PC-3 (cell line): ENCODE data around the gene GPX6. TPM values are rescaled to one million over a fixed set of nuclear protein-coding genes. Genes with fewer than 3 reads are reported as not detected.

Experiments used
- ATAC-seq: fragments of 200-7000 bp; cut with Tn5 transposase; 2 replicates; pipeline ENCODE4 v1.9.1; 2020; ENCODE audit warnings: mild to moderate bottlenecking, moderate library complexity
- BruUV-seq: library from RNA; stranded (reverse); fragments of 400-500 nt; replicated peaks from 2 replicates; lab custom pipeline; 2021; lab: Mats Ljungman, UMichigan
- CTCF ChIA-PET: fragments of 300-600 bp; sonication (Branson Sonifier 250); formaldehyde crosslinking; loops from one replicate; lab custom pipeline; 2022; ENCODE audit warnings: antibody characterized with exemption; lab: Charles Lee
- POLR2A ChIA-PET: fragments of 300-600 bp; sonication (Branson Sonifier 250); formaldehyde crosslinking; loops from one replicate; lab custom pipeline; 2022; ENCODE audit warnings: antibody characterized with exemption; ENCODE audit not compliant: unreplicated experiment; lab: Charles Lee
- DNase-seq: peaks from one replicate; pipeline ENCODE4 v3.0.0-alpha.2; 2015
- H2AFZ ChIP-seq: fragments of 300-600 bp; sonication (generic); 2 replicates; pipeline ENCODE4 v1.6.0; 2016; ENCODE audit warnings: antibody characterized with exemption, low read length
- H3F3A ChIP-seq: fragments of 300-600 bp; sonication (generic); one replicate; pipeline ENCODE4 v1.6.0; 2017; ENCODE audit warnings: antibody characterized with exemption, low read length, control low read depth, mild to moderate bottlenecking; ENCODE audit not compliant: unreplicated experiment
- H3K27ac ChIP-seq: fragments of 300-600 bp; sonication (generic); 2 replicates; pipeline ENCODE4 v1.5.1; 2016; ENCODE audit warnings: mild to moderate bottlenecking, low read length
- H3K27me3 ChIP-seq: fragments of 300-600 bp; sonication (generic); 2 replicates; pipeline ENCODE4 v1.6.1; 2016; ENCODE audit warnings: low read length, mixed read lengths
- H3K36me3 ChIP-seq: fragments of 300-600 bp; sonication (generic); 2 replicates; pipeline ENCODE4 v1.6.1; 2016; ENCODE audit warnings: low read depth, mixed run types, low read length, mixed read lengths
- H3K4me1 ChIP-seq: fragments of 300-600 bp; sonication (generic); 2 replicates; pipeline ENCODE4 v1.5.1; 2016; ENCODE audit warnings: low read length; ENCODE audit not compliant: insufficient read depth
- H3K4me2 ChIP-seq: fragments of 300-600 bp; sonication (generic); 2 replicates; pipeline ENCODE4 v1.6.0; 2016; ENCODE audit warnings: low read length
- H3K4me3 ChIP-seq: fragments of 300-600 bp; sonication (generic); 2 replicates; pipeline ENCODE4 v1.5.1; 2016; ENCODE audit warnings: mild to moderate bottlenecking, low read length, mixed read lengths
- H3K79me2 ChIP-seq: fragments of 300-600 bp; sonication (generic); 2 replicates; pipeline ENCODE4 v1.6.1; 2017; ENCODE audit warnings: low read length, mixed read lengths
- H3K9ac ChIP-seq: fragments of 300-600 bp; sonication (generic); 2 replicates; pipeline ENCODE4 v1.6.0; 2016; ENCODE audit warnings: mild to moderate bottlenecking, low read length
- H3K9me2 ChIP-seq: fragments of 300-600 bp; sonication (generic); replicated peaks from 2 replicates; pipeline ENCODE4 v1.6.1; 2016; ENCODE audit warnings: mixed run types, low read length, mixed read lengths
- H3K9me3 ChIP-seq: fragments of 300-600 bp; sonication (generic); 2 replicates; pipeline ENCODE4 v1.6.1; 2016; ENCODE audit warnings: low read length, mixed read lengths
- H4K20me1 ChIP-seq: fragments of 300-600 bp; sonication (generic); 2 replicates; pipeline ENCODE4 v1.6.1; 2016; ENCODE audit warnings: low read length, mixed read lengths
- EZH2 ChIP-seq: fragments of 300-600 bp; sonication (generic); IDR thresholded peaks from one replicate; pipeline ENCODE4 v1.6.1; 2017; ENCODE audit warnings: antibody characterized with exemption, mild to moderate bottlenecking, low read length; ENCODE audit not compliant: unreplicated experiment
- EZH2phosphoT487 ChIP-seq: fragments of 300-600 bp; sonication (generic); IDR thresholded peaks from 2 replicates; pipeline ENCODE4 v1.6.1; 2018; ENCODE audit warnings: mild to moderate bottlenecking, antibody characterized with exemption, low read length, borderline replicate concordance
- intact Hi-C: fragments of 100-400 bp; cut with micrococcal nuclease; formaldehyde crosslinking; loops from 2 replicates; pipeline ENCODE4 v1.9.0; 2023
- total RNA-seq: library from RNA; depleted of rRNA; stranded (reverse); fragments of >200 nt; gene quantifications from 2 replicates; pipeline ENCODE4 v1.2.3, GENCODE V29; 2014
- TF ChIP-seq, protein P1 (sequence below): fragments of 300-600 bp; sonication (generic); conservative IDR thresholded peaks from 2 replicates; pipeline ENCODE4 v1.5.1; 2017; ENCODE audit warnings: antibody characterized with exemption, low read depth, mild to moderate bottlenecking, low read length

Gene GPX6
- total RNA-seq, 1 experiment from 2014 or later, result not detected

DNA sequence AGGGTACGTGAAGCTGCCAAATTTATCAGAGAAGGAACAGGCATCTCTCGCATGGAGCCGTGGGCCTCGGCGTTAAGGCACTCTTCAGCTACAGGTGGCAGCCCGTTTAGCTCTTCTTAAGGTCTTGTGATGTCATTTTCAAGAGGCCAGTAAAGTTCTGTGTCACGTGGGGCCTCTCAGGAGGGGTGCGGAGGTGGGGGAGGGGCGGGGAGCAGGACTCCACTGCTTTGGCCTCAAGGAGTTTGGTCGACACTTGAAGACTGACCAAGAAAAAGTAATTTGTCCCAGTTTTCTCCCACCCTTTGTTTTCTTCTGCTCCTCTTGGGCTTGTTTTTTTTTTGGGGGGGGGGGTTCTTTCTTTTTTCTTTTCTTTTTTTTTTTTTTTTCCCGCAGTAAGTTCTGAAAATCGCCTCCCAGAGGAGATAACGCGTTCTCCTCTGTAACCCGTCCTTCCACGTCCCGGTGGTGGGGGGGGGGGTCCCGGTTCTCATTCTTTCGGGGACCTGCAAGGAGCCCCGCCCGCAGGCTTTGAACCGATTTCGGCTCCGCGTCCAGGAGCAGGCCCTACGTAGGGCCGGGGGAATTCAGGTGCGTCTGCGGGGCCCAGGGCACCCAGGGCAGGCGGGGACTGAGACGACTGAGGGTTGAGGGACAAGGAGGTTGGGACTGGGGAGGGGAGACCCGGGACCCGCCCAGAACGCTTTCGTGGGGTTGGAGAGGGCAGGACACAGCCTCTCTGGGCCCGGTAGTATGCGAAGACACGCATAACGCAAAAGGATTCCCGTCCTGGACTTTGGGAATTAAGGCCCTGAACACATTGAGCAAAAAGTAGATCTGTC, 26.0 kb downstream of the GPX6 start:
- no peak for DNase-seq
- POLR2A ChIA-PET, result interaction anchor here (0.7 kb wide), 1 partner anchor 348 kb away, joined by 22 read pairs; no protein-coding TSS in a partner anchor
- CTCF ChIA-PET, result no interaction called here

DNA sequence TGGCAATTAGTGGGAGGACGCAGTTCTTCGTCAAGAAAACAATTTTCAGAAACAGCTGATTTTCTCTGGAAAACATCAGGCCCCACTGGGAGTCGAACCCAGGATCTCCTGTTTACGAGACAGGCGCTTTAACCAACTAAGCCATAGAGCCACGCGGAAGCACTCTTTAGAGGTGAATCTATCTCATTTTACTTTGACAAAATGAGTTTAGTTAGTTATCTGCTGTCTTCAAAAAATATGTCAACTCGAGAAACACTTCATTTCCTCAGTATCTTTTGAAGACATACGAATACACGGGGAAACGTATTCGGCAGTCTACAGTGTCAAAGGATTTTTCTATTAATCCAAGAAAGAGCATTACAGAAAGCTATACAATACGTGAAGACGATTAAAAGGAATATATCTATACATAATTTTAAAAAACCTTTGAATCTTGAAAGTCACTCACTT, 26.7 kb downstream of the GPX6 start:
- H3K36me3 ChIP-seq, result no peaks in the 10 kb centered on the region
- H2AFZ ChIP-seq, result no peak overlapping the region
- H3K9me3 ChIP-seq, result no peaks in the 10 kb centered on the region
- no peaks in the 10 kb centered on the region for H4K20me1 ChIP-seq
- peak; percentile 69 for DNase-seq
- no peaks in the 10 kb centered on the region for H3K9me2 ChIP-seq
- BruUV-seq, result no TSS peak
- TF ChIP-seq, protein P1, sequence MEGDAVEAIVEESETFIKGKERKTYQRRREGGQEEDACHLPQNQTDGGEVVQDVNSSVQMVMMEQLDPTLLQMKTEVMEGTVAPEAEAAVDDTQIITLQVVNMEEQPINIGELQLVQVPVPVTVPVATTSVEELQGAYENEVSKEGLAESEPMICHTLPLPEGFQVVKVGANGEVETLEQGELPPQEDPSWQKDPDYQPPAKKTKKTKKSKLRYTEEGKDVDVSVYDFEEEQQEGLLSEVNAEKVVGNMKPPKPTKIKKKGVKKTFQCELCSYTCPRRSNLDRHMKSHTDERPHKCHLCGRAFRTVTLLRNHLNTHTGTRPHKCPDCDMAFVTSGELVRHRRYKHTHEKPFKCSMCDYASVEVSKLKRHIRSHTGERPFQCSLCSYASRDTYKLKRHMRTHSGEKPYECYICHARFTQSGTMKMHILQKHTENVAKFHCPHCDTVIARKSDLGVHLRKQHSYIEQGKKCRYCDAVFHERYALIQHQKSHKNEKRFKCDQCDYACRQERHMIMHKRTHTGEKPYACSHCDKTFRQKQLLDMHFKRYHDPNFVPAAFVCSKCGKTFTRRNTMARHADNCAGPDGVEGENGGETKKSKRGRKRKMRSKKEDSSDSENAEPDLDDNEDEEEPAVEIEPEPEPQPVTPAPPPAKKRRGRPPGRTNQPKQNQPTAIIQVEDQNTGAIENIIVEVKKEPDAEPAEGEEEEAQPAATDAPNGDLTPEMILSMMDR, result no peak
- TF ChIP-seq EZH2 (no peak), EZH2phosphoT487 (no peak)
- no peak overlapping the region for H3K9ac ChIP-seq
- H3K4me2 ChIP-seq, result no peak overlapping the region
- ChIA-PET CTCF (no interaction called here), POLR2A (interaction anchor here (0.7 kb wide), 1 partner anchor 348 kb away, joined by 22 read pairs; no protein-coding TSS in a partner anchor)
- no peaks in the 10 kb centered on the region for H3K27me3 ChIP-seq
- H3K27ac ChIP-seq, result no peak overlapping the region
- no peak overlapping the region for H3K4me3 ChIP-seq
- no peaks in the 10 kb centered on the region for H3F3A ChIP-seq
- intact Hi-C loops, result no loop called here
- H3K79me2 ChIP-seq, result no peaks in the 10 kb centered on the region
- H3K4me1 ChIP-seq, result peaks cover 13% of the 10 kb centered on the region
- no peak for ATAC-seq

More for the DNA sequence above, 26.0 kb downstream of the GPX6 start:
- ATAC-seq, result no peak
- Histone ChIP-seq H3K9me2 (no peaks in the 10 kb centered on the region), H3K4me2 (no peak overlapping the region), H3F3A (no peaks in the 10 kb centered on the region), H3K9me3 (no peaks in the 10 kb centered on the region), H4K20me1 (no peaks in the 10 kb centered on the region), H3K36me3 (no peaks in the 10 kb centered on the region), H3K27ac (no peak overlapping the region), H2AFZ (no peak overlapping the region), H3K27me3 (no peaks in the 10 kb centered on the region), H3K4me1 (peaks cover 13% of the 10 kb centered on the region), H3K4me3 (no peak overlapping the region), H3K79me2 (no peaks in the 10 kb centered on the region), H3K9ac (no peak overlapping the region)
- no TSS peak for BruUV-seq
- TF ChIP-seq EZH2phosphoT487, result no peak
- no peak for TF ChIP-seq EZH2
- TF ChIP-seq, protein P1, result no peak
- intact Hi-C loops, result no loop called here
